ENCODE measurements around the gene SH3BP1.
A peak's percentile ranks its signal among the peaks of the same experiment; 100 is the strongest.

Gene SH3BP1

DNA sequence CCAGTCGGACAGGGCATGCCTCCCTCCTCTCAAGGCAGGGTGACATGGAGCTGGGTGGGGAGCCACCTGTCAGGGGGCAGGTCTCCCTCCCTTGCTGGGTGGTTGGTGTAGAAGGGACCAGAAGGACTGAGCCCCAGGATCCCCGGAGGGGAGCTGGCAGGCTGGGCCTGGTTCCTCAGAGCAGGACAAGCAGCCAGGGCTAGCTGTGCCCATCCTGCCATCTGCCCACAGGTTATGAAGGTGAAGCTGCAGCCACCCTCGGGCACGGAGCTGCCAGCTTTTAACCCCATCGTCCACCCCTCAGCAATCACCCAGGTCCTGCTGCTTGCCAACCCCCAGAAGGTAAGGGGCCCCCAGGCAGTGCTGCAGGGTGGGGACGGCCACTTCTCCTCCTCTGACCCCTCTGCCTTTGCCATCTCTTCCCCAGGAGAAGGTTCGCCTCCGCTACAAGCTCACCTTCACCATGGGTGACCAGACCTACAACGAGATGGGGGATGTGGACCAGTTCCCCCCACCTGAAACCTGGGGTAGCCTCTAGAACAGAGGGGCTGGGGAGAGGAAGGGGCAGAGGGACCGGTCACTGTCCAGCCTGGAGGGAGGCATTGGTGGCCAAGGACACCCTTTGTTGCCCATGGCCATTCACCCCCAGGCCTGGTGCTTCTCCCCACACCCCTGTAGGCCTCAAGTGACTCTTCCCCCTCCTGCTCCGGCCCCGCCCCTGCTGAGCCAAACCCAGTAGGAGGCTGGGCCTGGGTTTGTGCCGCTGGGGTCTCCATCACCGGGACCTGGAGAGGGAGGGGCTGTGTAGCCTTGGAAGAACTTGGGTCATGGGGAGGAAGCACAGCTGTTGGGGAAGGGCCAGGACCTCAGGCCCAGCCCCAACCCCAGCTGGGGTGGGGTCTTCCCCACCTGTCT is 7.0 kb upstream of the SH3BP1 start:
- ChIA-PET CTCF (interaction anchor here (1.2 to 31.2 kb wide), 4 partner anchors 3 to 71 kb away, joined by 3 to 672 read pairs (median 622); partner anchors contain the start of genes GGA1, LGALS1, NOL12 and PDXP), POLR2A (interaction anchor here (1.4 to 1.6 kb wide), 2 partner anchors 24 to 26 kb away, joined by 4 to 7 read pairs; partner anchors contain the start of genes GGA1 and PDXP)
- 78% methylated on average over 13 of the region's 14 CpGs for WGBS (ENCODE audit: insufficient coverage)
- Histone ChIP-seq H3K4me3 (ENCODE audit: control insufficient read depth in 1 of 7, extremely low read depth in 1 of 7, insufficient read depth in 4 of 7, low read depth in 2 of 7, low read length in 6 of 7) (peak overlapping the region in 3 of 7 experiments; percentile 42 to 56 (median 51)), H3K27ac (ENCODE audit: insufficient read depth in 1 of 2, low read depth in 1 of 2, low read length in 2 of 2, poor library complexity in 1 of 2, severe bottlenecking in 2 of 2) (peak overlapping the region in 1 of 2 experiments; percentile 86), H3K9me3 (ENCODE audit: control extremely low read depth in 1 of 5, control insufficient read depth in 4 of 5, insufficient read depth in 2 of 5, low read depth in 1 of 5, low read length in 4 of 5) (no peaks in the 10 kb centered on the region), H3K4me1 (ENCODE audit: control extremely low read depth in 1 of 4, control insufficient read depth in 4 of 4, insufficient read depth in 4 of 4, low read length in 3 of 4) (peaks cover 6 to 92% (median 71%) of the 10 kb centered on the region in 4 experiments), H3K36me3 (ENCODE audit: control insufficient read depth in 4 of 4, insufficient read depth in 4 of 4, low read length in 3 of 4) (peaks cover 0 to 45% (median 18%) of the 10 kb centered on the region in 4 experiments), H3K27me3 (replicated peaks in 2 of 5; ENCODE audit: control insufficient read depth in 4 of 5, insufficient read depth in 5 of 5, low read length in 4 of 5) (no peaks in the 10 kb centered on the region)
- DNase-seq: no peak

- ChIA-PET POLR2A (interaction anchor here (0.6 to 1.6 kb wide), 6 partner anchors 10 to 162 kb away, joined by 3 to 7 read pairs (median 4); partner anchors contain the start of genes GGA1 and PDXP), CTCF (interaction anchor here (0.9 to 31.2 kb wide), 6 partner anchors 2 to 71 kb away, joined by 3 to 672 read pairs (median 313); partner anchors contain the start of genes GGA1, LGALS1, NOL12 and PDXP)
- DNase-seq: peak in 2 of 3 donors; percentile 79 to 82
- Histone ChIP-seq H3K36me3 (ENCODE audit: control insufficient read depth in 4 of 4, insufficient read depth in 4 of 4, low read length in 3 of 4) (peaks cover 0 to 44% (median 18%) of the 10 kb centered on the region in 4 experiments), H3K27me3 (replicated peaks in 2 of 5; ENCODE audit: control insufficient read depth in 4 of 5, insufficient read depth in 5 of 5, low read length in 4 of 5) (no peaks in the 10 kb centered on the region), H3K9me3 (ENCODE audit: control extremely low read depth in 1 of 5, control insufficient read depth in 4 of 5, insufficient read depth in 2 of 5, low read depth in 1 of 5, low read length in 4 of 5) (no peaks in the 10 kb centered on the region), H3K4me3 (ENCODE audit: control insufficient read depth in 1 of 7, extremely low read depth in 1 of 7, insufficient read depth in 4 of 7, low read depth in 2 of 7, low read length in 6 of 7) (peak overlapping the region in 4 of 7 experiments; percentile 38 to 56 (median 46)), H3K4me1 (ENCODE audit: control extremely low read depth in 1 of 4, control insufficient read depth in 4 of 4, insufficient read depth in 4 of 4, low read length in 3 of 4) (peaks cover 3 to 92% (median 72%) of the 10 kb centered on the region in 4 experiments), H3K27ac (ENCODE audit: insufficient read depth in 1 of 2, low read depth in 1 of 2, low read length in 2 of 2, poor library complexity in 1 of 2, severe bottlenecking in 2 of 2) (peak overlapping the region in 1 of 2 experiments; percentile 86)
- 6% methylated on average over 7 of the region's 11 CpGs for WGBS (ENCODE audit: insufficient coverage)
These were observed 6.3 kb upstream of the SH3BP1 start for GRCh38 chr22:37633089-37633624.

- 2% methylated on average over 22 of the region's 24 CpGs for WGBS (ENCODE audit: insufficient coverage)
- Histone ChIP-seq H3K27ac (ENCODE audit: insufficient read depth in 1 of 2, low read depth in 1 of 2, low read length in 2 of 2, poor library complexity in 1 of 2, severe bottlenecking in 2 of 2) (peak overlapping the region in 1 of 2 experiments; percentile 86), H3K9me3 (ENCODE audit: control extremely low read depth in 1 of 5, control insufficient read depth in 4 of 5, insufficient read depth in 2 of 5, low read depth in 1 of 5, low read length in 4 of 5) (no peaks in the 10 kb centered on the region), H3K36me3 (ENCODE audit: control insufficient read depth in 4 of 4, insufficient read depth in 4 of 4, low read length in 3 of 4) (peaks cover 0 to 37% (median 17%) of the 10 kb centered on the region in 4 experiments), H3K4me1 (ENCODE audit: control extremely low read depth in 1 of 4, control insufficient read depth in 4 of 4, insufficient read depth in 4 of 4, low read length in 3 of 4) (peaks cover 3 to 92% (median 77%) of the 10 kb centered on the region in 4 experiments), H3K27me3 (replicated peaks in 2 of 5; ENCODE audit: control insufficient read depth in 4 of 5, insufficient read depth in 5 of 5, low read length in 4 of 5) (no peaks in the 10 kb centered on the region), H3K4me3 (ENCODE audit: control insufficient read depth in 1 of 7, extremely low read depth in 1 of 7, insufficient read depth in 4 of 7, low read depth in 2 of 7, low read length in 6 of 7) (peak overlapping the region in 5 of 7 experiments; percentile 17 to 56 (median 45))
- ChIA-PET POLR2A (interaction anchor here (0.6 to 1.6 kb wide), 6 partner anchors 9 to 162 kb away, joined by 3 to 7 read pairs (median 4); partner anchors contain the start of genes GGA1 and PDXP), CTCF (interaction anchor here (0.9 to 31.2 kb wide), 7 partner anchors 2 to 71 kb away, joined by 3 to 672 read pairs (median 5); partner anchors contain the start of genes GGA1, LGALS1, NOL12 and PDXP)
- peak; percentile 73 to 93 (median 91) for DNase-seq
These were observed 5.6 kb upstream of the SH3BP1 start for GRCh38 chr22:37633625-37634416.

GRCh38 chr22:37634417-37634924 is 5.0 kb upstream of the SH3BP1 start:
- POLR2A ChIA-PET: interaction anchor here (1.4 to 1.6 kb wide), 3 partner anchors 8 to 26 kb away, joined by 4 to 7 read pairs (median 4); partner anchors contain the start of genes GGA1 and PDXP
- DNase-seq: peak in 2 of 3 donors; percentile 38 to 39
- H3K4me1 ChIP-seq (ENCODE audit: control extremely low read depth in 1 of 4, control insufficient read depth in 4 of 4, insufficient read depth in 4 of 4, low read length in 3 of 4): peaks cover 3 to 89% (median 82%) of the 10 kb centered on the region in 4 experiments
- H3K27me3 ChIP-seq (replicated peaks in 2 of 5; ENCODE audit: control insufficient read depth in 4 of 5, insufficient read depth in 5 of 5, low read length in 4 of 5): no peaks in the 10 kb centered on the region
- H3K4me3 ChIP-seq (ENCODE audit: control insufficient read depth in 1 of 7, extremely low read depth in 1 of 7, insufficient read depth in 4 of 7, low read depth in 2 of 7, low read length in 6 of 7): peak overlapping the region in 5 of 7 experiments; percentile 17 to 56 (median 45)
- peak overlapping the region in 1 of 2 experiments; percentile 86 for H3K27ac ChIP-seq (ENCODE audit: insufficient read depth in 1 of 2, low read depth in 1 of 2, low read length in 2 of 2, poor library complexity in 1 of 2, severe bottlenecking in 2 of 2)
- H3K36me3 ChIP-seq (ENCODE audit: control insufficient read depth in 4 of 4, insufficient read depth in 4 of 4, low read length in 3 of 4): peaks cover 0 to 31% (median 13%) of the 10 kb centered on the region in 4 experiments
- no peaks in the 10 kb centered on the region for H3K9me3 ChIP-seq (ENCODE audit: control extremely low read depth in 1 of 5, control insufficient read depth in 4 of 5, insufficient read depth in 2 of 5, low read depth in 1 of 5, low read length in 4 of 5)
- WGBS (ENCODE audit: insufficient coverage): 30% methylated on average over 7 of the region's 8 CpGs
- CTCF ChIA-PET: interaction anchor here (1.5 to 31.2 kb wide), 5 partner anchors 1 to 69 kb away, joined by 4 to 672 read pairs (median 622); partner anchors contain the start of genes GGA1, LGALS1, NOL12 and PDXP

GRCh38 chr22:37635157-37635556 is 4.3 kb upstream of the SH3BP1 start:
- H3K4me3 ChIP-seq (ENCODE audit: control insufficient read depth in 1 of 7, extremely low read depth in 1 of 7, insufficient read depth in 4 of 7, low read depth in 2 of 7, low read length in 6 of 7): peak overlapping the region in 1 of 7 experiments; percentile 22
- ChIA-PET CTCF (interaction anchor here (0.6 to 31.2 kb wide), 5 partner anchors 0 to 232 kb away, joined by 3 to 672 read pairs (median 622); partner anchors contain the start of genes GGA1, LGALS1, NOL12 and PDXP), POLR2A (no interaction called here)
- no peaks in the 10 kb centered on the region for H3K27me3 ChIP-seq (replicated peaks in 2 of 5; ENCODE audit: control insufficient read depth in 4 of 5, insufficient read depth in 5 of 5, low read length in 4 of 5)
- H3K27ac ChIP-seq (ENCODE audit: insufficient read depth in 1 of 2, low read depth in 1 of 2, low read length in 2 of 2, poor library complexity in 1 of 2, severe bottlenecking in 2 of 2): peak overlapping the region in 1 of 2 experiments; percentile 86
- 82% methylated on average over 7 of the region's 7 CpGs for WGBS (ENCODE audit: insufficient coverage)
- no peaks in the 10 kb centered on the region for H3K9me3 ChIP-seq (ENCODE audit: control extremely low read depth in 1 of 5, control insufficient read depth in 4 of 5, insufficient read depth in 2 of 5, low read depth in 1 of 5, low read length in 4 of 5)
- DNase-seq: no peak
- peaks cover 0 to 24% (median 10%) of the 10 kb centered on the region in 4 experiments for H3K36me3 ChIP-seq (ENCODE audit: control insufficient read depth in 4 of 4, insufficient read depth in 4 of 4, low read length in 3 of 4)
- H3K4me1 ChIP-seq (ENCODE audit: control extremely low read depth in 1 of 4, control insufficient read depth in 4 of 4, insufficient read depth in 4 of 4, low read length in 3 of 4): peaks cover 3 to 90% (median 86%) of the 10 kb centered on the region in 4 experiments

Data from common myeloid progenitor, CD34-positive (primary cell).